ENCODE measurements around the gene HEXB.

Gene HEXB

GRCh38 chr5:74684900-74685851 lies at the start of gene HEXB:
Gene HEXB, plus strand, starts transcription at chr5:74685233. Its CDS starts 28 bp downstream, at chr5:74685261.
- DNase-seq = peak; percentile 71 to 76

GRCh38 chr5:74636149-74636548 lies 48.9 kb upstream of the HEXB start:
- no peak for DNase-seq

- DNase-seq = no peak
Measured at GRCh38 chr5:74636552-74636951, 48.5 kb upstream of the HEXB start.

GRCh38 chr5:74638544-74638969 lies 46.5 kb upstream of the HEXB start:
- no peak for DNase-seq

GRCh38 chr5:74638970-74639806 lies 45.8 kb upstream of the HEXB start:
- no peak for DNase-seq

- DNase-seq = peak; percentile 33 to 66
Measured at GRCh38 chr5:74639807-74640449, 45.1 kb upstream of the HEXB start.

- peak; percentile 74 to 99 for DNase-seq
Measured at GRCh38 chr5:74640450-74640953, 44.5 kb upstream of the HEXB start, which contains the start of gene ENC1. Gene ENC1, minus strand, starts transcription at chr5:74640728. Its CDS starts 4,243 bp downstream, at chr5:74636485.

- peak; percentile 57 to 79 for DNase-seq
Measured at GRCh38 chr5:74640954-74641734, 43.9 kb upstream of the HEXB start.

GRCh38 chr5:74641735-74642542 lies 43.1 kb upstream of the HEXB start:
- peak in 1 of 2 donors; percentile 73 for DNase-seq

- no peak for DNase-seq
Measured at GRCh38 chr5:74642543-74642863, 42.5 kb upstream of the HEXB start.

- DNase-seq = no peak
Measured at GRCh38 chr5:74643111-74643562, 41.9 kb upstream of the HEXB start.

GRCh38 chr5:74647096-74647495 lies 37.9 kb upstream of the HEXB start:
- DNase-seq = no peak

- DNase-seq = peak in 1 of 2 donors; percentile 65
Measured at GRCh38 chr5:74648835-74649293, 36.2 kb upstream of the HEXB start.

- no peak for DNase-seq
Measured at GRCh38 chr5:74649421-74649973, 35.5 kb upstream of the HEXB start.

GRCh38 chr5:74651710-74652109 lies 33.3 kb upstream of the HEXB start:
- DNase-seq = no peak

- DNase-seq = no peak
Measured at GRCh38 chr5:74652576-74652975, 32.5 kb upstream of the HEXB start.

- no peak for DNase-seq
Measured at GRCh38 chr5:74653991-74654390, 31.0 kb upstream of the HEXB start.

- no peak for DNase-seq
Measured at GRCh38 chr5:74655206-74655605, 29.8 kb upstream of the HEXB start.

GRCh38 chr5:74655716-74656115 lies 29.3 kb upstream of the HEXB start:
- no peak for DNase-seq

- no peak for DNase-seq
Measured at GRCh38 chr5:74657165-74657564, 27.9 kb upstream of the HEXB start.

- no peak for DNase-seq
Measured at GRCh38 chr5:74659172-74659571, 25.9 kb upstream of the HEXB start.
